GM18858 (cell line): Measurements from ENCODE around the gene PCDHGA8.
"Not testable (repeated sequence)": the region's sequence is repeated elsewhere in the genome, so short reads cannot be mapped to it uniquely, and the experiment has no call there.

Experiments
- ATAC-seq: cut with Tn5 transposase; IDR thresholded peaks from one replicate; pipeline ENCODE4 v1.9.1; 2021; ENCODE audit not compliant: unreplicated experiment

Gene PCDHGA8

DNA sequence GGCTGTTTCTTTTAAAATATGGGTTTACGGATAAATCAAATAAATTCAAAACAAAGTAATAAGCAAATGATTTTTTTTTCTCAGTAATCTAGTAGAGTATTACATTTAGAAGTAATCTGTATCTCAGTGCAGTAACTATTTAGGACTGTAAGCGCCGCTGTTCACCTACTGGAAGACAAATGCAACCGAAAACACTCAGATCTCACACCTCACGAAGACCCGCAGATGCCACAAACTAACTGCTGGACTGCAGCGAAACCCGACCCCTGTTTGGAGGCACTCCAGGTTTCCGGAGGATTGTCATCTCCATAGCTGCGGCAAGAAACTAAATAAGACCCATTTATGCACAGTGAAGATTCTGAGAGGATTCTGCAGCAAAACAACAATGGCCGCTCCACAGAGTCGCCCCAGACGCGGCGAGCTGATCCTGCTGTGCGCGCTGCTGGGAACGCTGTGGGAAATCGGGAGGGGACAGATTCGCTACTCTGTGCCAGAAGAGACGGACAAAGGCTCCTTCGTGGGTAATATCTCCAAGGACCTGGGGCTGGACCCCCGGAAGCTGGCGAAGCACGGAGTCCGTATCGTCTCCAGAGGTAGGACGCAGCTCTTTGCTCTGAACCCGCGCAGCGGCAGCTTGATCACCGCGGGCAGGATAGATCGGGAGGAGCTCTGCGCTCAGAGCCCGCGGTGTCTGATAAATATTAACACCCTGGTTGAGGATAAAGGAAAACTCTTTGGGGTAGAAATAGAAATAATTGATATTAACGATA lies at the start of gene PCDHGA8:
TSS of gene PCDHGA8 (plus strand) at position 205 of the 770 bp plus-strand sequence. CDS start at position 386, 181 bp downstream.
- no peak for ATAC-seq

DNA sequence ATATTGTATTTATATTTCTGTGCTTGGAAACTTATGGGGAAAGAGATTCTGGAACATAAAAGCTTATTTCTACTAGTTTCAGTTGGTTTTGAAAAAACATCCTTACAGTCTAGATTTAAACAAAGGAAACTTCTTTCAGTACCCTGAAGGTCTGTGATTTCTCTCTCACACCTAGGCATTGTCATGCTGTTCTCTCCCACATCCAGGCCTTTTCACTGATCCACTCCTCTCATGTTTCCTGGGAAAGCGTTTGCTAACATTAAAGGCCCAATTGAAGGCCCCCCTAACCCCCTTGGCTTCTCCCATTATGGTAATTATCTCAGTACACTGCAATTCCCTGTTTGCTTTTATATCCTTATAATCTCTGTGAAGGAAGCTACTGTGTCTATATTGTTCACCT lies 49.7 kb upstream of the PCDHGA8 start:
- ATAC-seq = no peak

DNA sequence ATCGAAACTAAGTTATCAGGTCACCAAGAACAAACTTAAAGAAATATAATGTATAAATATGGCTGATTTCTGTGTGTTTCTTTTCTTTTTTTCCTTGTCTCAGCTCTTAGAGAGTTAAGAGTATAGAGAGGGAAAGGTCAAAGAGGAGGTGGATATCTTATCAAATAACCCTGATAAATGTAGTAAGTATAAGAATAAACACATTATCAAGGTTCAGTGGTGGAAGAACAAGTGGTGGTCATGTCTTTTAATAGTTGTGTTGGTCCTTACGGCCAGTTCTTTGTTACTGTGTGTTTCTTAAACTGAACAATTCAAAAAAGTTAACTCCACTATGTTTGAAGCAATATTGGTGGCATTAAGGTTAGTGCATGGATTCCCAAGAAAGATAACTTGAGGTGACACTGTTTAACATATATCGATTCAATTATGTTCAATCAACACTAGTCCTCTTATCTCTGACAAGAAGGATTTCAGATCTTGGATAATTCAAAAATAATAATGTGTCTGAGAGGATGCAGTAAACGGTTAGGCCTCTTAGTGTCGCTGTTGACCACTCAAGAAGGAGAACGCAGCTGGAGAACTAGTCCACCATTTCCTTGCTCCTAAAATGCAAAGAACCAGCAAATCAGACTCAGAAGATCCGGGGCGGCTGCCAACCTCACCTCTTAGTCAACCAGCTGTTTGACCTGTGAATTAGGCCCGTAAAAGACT lies 49.0 kb upstream of the PCDHGA8 start, which contains the start of gene PCDHGA3:
TSS of gene PCDHGA3 (plus strand) at position 588 of the 711 bp plus-strand sequence. CDS start 205 bp downstream, outside the sequence.
- no peak for ATAC-seq

DNA sequence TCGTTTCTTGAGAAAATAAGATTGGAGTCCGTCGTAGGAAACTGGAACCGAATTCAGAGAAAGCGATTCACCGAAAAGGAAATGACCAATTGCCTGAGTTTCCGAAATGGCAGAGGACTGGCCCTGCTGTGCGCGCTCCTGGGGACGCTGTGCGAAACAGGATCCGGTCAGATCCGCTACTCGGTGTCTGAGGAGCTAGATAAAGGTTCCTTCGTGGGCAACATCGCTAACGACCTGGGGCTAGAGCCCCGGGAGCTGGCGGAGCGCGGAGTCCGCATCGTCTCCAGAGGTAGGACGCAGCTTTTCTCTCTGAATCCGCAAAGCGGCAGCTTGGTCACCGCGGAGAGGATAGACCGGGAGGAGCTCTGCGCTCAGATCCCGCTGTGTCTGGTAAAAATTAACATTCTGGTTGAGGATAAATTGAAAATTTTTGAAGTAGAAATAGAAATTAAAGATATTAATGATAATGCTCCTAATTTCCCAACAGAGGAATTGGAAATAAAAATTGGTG lies 48.4 kb upstream of the PCDHGA8 start:
- ATAC-seq = no peak

GRCh38 chr5:141345327-141345726 lies 47.1 kb upstream of the PCDHGA8 start:
- no peak for ATAC-seq

GRCh38 chr5:141346017-141346416 lies 46.4 kb upstream of the PCDHGA8 start:
- ATAC-seq = not testable (repeated sequence)

DNA sequence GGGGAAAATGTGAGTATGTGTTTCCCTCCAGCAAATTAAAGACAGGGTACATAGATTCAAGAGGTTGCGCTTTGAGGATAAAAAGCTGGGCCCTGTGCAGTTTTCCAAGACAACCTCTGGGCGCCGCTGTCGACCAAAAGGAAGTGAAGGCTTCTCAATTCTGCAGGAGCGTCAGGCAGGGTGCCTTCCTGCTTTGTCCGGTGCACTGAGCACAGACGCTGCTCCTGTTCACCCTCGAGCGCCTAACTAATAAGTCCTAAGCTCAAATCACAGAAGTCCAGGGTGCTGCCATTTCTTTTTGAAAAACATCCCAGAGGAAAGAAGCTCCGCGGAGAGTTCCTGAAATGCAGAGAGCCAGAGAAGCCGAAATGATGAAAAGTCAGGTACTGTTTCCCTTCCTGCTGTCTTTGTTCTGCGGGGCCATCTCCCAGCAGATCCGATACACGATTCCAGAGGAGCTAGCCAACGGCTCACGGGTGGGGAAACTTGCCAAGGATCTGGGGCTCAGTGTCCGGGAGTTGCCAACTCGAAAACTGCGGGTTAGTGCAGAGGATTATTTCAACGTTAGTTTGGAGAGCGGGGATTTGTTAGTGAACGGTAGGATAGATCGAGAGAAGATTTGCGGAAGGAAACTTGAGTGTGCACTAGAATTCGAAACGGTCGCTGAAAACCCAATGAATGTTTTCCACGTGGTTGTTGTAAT lies 42.4 kb upstream of the PCDHGA8 start, which contains the start of gene PCDHGB1:
TSS of gene PCDHGB1 (plus strand) at position 183 of the 703 bp plus-strand sequence. CDS start at position 345, 162 bp downstream.
- ATAC-seq = no peak

- no peak for ATAC-seq
Measured at GRCh38 chr5:141351591-141351990, 40.8 kb upstream of the PCDHGA8 start.

GRCh38 chr5:141354900-141355469 lies 37.4 kb upstream of the PCDHGA8 start, which contains the start of gene PCDHGA4:
TSS of gene PCDHGA4 (plus strand) at chr5:141355021. CDS start at chr5:141355108, 87 bp downstream.
- no peak for ATAC-seq

GRCh38 chr5:141355641-141356040 lies 36.8 kb upstream of the PCDHGA8 start:
- no peak for ATAC-seq

- ATAC-seq = no peak
Measured at GRCh38 chr5:141356133-141356532, 36.3 kb upstream of the PCDHGA8 start.

DNA sequence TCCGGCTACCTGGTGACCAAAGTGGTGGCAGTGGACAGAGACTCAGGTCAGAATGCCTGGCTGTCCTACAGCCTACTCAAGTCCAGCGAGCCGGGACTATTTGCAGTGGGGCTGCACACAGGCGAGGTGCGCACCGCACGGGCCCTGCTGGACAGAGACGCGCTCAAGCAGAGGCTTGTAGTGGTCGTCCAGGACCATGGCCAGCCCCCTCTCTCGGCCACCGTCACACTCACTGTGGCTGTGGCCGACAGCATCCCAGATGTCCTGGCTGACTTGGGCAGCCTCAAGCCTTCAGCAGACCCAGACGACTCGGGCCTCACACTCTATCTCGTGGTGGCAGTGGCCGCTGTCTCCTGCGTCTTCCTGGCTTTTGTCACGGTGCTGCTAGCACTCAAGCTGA lies 35.5 kb upstream of the PCDHGA8 start:
- ATAC-seq = no peak

GRCh38 chr5:141359790-141360426 lies 32.5 kb upstream of the PCDHGA8 start, which contains the start of gene PCDHGB2:
TSS of gene PCDHGB2 (plus strand) at chr5:141359994. CDS start at chr5:141360136, 142 bp downstream.
- peak; percentile 51 for ATAC-seq

- ATAC-seq = no peak
Measured at GRCh38 chr5:141360685-141361084, 31.7 kb upstream of the PCDHGA8 start.

- no peak for ATAC-seq
Measured at GRCh38 chr5:141362719-141363118, 29.7 kb upstream of the PCDHGA8 start.

GRCh38 chr5:141363952-141364660 lies 28.3 kb upstream of the PCDHGA8 start, which contains the start of gene PCDHGA5:
TSS of gene PCDHGA5 (plus strand) at chr5:141364162. CDS start at chr5:141364331, 169 bp downstream.
- ATAC-seq = no peak

DNA sequence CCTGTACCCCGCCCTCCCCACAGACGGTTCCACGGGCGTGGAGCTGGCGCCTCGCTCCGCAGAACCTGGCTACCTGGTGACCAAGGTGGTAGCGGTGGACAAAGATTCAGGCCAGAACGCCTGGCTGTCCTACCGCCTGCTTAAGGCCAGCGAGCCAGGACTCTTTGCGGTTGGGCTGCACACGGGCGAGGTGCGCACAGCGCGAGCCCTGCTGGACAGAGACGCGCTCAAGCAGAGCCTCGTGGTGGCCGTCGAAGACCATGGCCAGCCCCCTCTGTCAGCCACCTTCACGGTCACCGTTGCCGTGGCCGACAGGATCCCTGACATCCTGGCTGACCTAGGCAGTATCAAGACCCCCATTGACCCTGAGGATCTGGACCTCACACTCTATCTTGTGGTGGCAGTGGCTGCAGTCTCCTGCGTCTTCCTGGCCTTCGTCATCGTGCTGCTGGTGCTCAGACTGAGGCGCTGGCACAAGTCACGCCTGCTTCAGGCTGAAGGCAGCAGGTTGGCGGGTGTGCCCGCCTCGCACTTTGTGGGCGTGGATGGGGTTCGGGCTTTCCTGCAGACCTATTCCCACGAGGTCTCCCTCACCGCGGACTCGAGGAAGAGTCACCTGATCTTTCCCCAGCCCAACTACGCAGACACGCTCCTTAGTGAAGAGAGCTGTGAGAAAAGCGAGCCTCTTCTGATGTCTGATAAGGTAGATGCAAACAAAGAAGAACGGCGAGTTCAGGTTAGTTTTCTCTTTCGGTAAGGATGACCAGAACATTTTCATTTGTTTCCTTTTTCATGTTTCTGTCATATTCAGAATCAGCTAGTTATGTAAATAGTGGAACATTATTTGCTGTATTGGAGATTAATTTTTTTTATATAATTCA lies 26.2 kb upstream of the PCDHGA8 start:
- no peak for ATAC-seq
